Stomach (tissue), 4 donors: Measurements from ENCODE around the gene KCNF1.

ENCODE experiments used
- CTCF ChIP-seq, 7 experiments: fragments of 450-650 bp in 4 of 7; fragments of 200-600 bp in 3 of 7; sonication (generic) in 3 of 7; IDR thresholded peaks; one replicate each; pipeline ENCODE4 v1.5.1; 2016 to 2019; ENCODE audit warnings: antibody characterized with exemption in 7 of 7, control low read depth in 2 of 7, mild to moderate bottlenecking in 1 of 7
- EP300 ChIP-seq: sonication (generic); formaldehyde crosslinking; IDR thresholded peaks from one replicate; pipeline ENCODE4 v1.6.1; 2017; ENCODE audit warnings: antibody characterized with exemption
- POLR2A ChIP-seq, 4 donors: fragments of 450-650 bp; IDR thresholded peaks; one replicate each; pipeline ENCODE4 v1.6.1; 2016; ENCODE audit warnings: antibody characterized with exemption in 4 of 4, control low read depth in 2 of 4, mild to moderate bottlenecking in 1 of 4, moderate library complexity in 1 of 4

- TF ChIP-seq CTCF (IDR thresholded peaks at IDR 0.05) (no peak), POLR2A (IDR thresholded peaks at IDR 0.05) (no peak), EP300 (no peak)
Observed at GRCh38 chr2:10891848-10892247, 19.9 kb upstream of the KCNF1 start.
